CD4-positive, alpha-beta T cell treated with Interferon alpha-2 for 1 hour (primary cell): ENCODE data around the gene NXPH4.

Experiments used
- DNase-seq, 2 donors: peaks; one replicate each; pipeline ENCODE4 v3.0.0-alpha.2; 2020 to 2022

Gene NXPH4

DNA sequence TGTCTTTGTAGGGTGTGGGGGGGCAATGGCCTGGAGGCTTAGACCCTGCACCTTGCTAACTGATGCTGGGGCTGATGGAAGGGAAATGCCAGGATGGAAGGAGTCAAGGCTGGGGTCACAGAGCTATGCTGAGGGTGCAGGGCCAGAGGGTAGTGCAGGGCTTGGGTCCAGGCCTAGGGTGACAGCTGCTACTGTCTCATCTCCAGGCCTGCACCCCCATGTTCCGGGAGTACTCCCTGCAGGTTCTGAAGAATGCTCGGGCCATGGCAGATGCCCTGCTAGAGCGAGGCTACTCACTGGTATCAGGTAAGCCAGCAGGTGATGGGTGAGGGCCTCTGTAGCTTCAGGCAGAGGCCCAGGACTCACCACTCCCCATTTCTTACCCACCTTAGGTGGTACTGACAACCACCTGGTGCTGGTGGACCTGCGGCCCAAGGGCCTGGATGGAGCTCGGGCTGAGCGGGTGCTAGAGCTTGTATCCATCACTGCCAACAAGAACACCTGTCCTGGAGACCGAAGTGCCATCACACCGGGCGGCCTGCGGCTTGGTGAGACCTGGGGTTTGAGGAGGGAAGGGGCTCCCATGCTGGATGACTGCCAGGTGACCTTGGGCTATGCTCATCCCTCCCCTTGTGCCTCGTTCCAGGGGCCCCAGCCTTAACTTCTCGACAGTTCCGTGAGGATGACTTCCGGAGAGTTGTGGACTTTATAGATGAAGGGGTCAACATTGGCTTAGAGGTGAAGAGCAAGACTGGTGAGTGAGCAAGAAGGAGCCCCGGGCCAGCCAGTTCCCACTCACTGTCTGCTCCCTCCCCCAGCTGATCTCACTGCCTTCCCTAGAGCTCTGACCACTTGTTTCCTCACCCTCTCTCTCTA is 17.0 kb downstream of the NXPH4 start:
- DNase-seq: no peak

DNA sequence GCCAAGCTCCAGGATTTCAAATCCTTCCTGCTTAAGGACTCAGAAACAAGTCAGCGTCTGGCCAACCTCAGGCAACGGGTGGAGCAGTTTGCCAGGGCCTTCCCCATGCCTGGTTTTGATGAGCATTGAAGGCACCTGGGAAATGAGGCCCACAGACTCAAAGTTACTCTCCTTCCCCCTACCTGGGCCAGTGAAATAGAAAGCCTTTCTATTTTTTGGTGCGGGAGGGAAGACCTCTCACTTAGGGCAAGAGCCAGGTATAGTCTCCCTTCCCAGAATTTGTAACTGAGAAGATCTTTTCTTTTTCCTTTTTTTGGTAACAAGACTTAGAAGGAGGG is 17.6 kb downstream of the NXPH4 start:
- no peak for DNase-seq

DNA sequence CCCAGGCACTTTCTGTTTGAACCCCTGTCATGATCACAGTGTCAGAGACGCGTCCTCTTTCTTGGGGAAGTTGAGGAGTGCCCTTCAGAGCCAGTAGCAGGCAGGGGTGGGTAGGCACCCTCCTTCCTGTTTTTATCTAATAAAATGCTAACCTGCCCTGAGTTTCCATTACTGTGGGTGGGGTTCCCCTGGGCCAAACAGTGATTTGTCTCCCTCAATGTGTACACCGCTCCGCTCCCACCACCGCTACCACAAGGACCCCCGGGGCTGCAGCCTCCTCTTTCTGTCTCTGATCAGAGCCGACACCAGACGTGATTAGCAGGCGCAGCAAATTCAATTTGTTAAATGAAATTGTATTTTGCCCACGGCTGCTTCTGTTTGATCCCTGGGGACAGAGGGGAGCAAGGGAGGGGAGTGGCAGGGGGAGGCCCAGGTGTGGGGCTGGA is 18.0 kb downstream of the NXPH4 start:
- DNase-seq: no peak

GRCh38 chr12:57235017-57235727 is 18.6 kb downstream of the NXPH4 start:
- DNase-seq: no peak

DNA sequence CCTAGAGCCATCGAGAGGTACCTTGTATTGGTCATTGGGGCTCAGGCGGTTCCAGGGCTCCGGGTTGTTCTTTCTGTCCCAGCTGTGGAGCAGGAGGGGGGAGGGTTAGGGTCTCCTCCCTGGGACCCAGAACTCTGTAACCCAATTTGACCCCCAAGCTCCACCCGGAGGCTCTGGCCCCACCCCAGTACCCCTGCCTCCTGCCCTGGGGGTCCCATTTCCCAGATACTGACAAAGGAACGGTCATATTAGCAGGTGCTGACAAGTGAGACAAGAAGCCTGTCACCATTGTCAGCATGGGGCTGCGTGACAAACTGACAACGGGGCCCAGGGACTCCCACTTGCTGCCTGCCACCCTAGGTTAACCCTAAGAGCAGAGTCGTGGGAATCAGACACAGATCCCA is 19.1 kb downstream of the NXPH4 start:
- no peak for DNase-seq

- DNase-seq: peak in 1 of 2 donors; percentile 34
Observed at GRCh38 chr12:57236201-57236924, 19.8 kb downstream of the NXPH4 start.

- DNase-seq: no peak
Observed at GRCh38 chr12:57236925-57237595, 20.5 kb downstream of the NXPH4 start.

DNA sequence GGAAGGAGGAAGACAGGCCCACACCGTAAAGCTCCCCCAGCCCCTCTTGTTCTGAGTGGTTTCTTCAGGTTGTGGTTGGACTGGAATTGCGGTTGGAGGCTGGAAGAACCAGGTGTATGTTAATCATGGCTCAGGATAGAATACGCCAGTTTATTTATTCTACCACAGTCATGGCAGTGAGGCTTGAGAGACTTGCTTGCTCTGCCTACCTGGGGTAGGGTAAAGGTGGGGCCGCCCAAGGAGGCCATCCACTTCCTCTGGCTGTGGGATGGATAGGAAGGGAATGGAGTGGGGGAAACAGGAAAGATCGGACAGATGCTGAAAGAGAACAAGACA is 21.0 kb downstream of the NXPH4 start:
- no peak for DNase-seq

DNA sequence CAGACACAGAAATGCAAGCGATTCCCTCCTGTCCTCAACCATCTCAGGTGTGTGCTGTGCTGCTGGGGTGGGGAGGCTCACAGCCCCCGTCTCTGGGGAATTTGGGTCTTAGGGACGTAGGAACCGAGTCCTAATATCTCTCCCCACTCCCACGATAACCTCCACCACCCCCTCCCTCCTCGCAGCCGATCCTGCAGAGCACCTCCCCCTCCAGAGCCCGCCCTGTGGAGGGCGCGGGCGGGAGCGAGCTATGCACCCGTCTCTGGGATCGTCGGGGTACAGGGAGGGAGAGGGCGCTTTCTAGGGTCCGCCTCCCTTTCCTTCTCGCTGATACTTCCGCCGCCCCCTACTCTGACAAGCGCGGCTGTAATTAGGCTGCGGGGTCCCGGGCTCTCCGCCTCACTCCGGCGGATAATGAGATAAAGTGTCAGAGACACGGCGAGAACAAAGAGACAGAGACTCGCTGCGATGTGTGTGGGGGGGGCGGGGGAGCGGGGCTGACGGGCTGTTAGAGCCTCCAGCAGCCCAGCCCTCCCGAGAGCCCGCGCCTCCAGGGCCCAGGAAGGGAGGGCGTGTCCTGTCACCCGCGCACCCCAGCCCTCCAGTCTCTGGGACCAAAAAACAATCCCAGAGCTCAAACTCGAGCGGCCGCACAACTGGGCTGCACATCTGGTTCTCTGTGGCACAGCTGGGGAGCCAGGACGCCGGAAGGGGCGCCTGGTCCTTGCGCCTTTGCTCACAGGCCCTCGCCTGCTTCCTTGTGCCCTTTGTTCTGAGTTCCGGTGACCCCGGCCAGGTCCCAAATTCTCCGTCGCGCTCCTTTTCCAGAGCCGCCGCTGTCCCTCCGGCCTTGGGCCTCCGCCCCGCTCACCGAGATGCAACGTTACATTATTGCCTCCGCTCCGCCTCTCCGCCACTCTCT is 21.6 kb downstream of the NXPH4 start:
- peak in 1 of 2 donors; percentile 40 for DNase-seq

DNA sequence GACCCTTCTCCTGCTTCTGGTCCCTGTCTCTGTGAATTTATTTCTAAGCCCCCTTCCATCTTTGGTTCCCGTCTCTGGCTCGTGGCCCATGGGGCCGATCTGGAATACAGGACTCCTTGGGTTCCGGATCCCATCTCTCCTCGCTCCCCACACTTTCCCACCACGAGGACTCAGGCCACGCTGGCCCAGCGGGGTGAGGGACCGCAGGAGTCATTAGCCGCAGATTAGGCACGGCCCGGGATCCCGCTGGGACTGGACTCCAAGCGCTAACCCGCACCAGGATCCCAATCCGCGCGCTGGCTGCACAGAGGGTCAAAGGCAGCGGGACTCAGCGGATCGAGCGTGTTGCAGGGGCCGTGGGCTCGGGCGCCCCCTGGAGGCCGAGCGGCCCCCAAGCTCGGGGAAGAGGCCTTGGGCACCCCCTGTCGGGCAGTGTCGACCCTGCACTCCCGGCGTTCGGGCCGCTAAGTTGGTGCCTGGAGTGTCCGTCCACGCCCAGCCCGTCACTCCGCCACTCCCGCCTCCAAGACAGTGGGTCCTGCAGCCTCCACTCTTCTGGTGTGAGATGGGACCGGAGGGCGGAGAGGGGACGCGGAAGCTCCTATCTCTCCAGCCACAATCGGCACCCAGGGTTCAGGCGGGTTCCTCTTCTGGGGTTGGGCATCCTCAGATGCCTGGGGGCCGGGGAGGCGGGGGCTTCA is 22.4 kb downstream of the NXPH4 start:
- peak; percentile 83 to 89 for DNase-seq

GRCh38 chr12:57239587-57240065 is 23.0 kb downstream of the NXPH4 start:
- DNase-seq: no peak

DNA sequence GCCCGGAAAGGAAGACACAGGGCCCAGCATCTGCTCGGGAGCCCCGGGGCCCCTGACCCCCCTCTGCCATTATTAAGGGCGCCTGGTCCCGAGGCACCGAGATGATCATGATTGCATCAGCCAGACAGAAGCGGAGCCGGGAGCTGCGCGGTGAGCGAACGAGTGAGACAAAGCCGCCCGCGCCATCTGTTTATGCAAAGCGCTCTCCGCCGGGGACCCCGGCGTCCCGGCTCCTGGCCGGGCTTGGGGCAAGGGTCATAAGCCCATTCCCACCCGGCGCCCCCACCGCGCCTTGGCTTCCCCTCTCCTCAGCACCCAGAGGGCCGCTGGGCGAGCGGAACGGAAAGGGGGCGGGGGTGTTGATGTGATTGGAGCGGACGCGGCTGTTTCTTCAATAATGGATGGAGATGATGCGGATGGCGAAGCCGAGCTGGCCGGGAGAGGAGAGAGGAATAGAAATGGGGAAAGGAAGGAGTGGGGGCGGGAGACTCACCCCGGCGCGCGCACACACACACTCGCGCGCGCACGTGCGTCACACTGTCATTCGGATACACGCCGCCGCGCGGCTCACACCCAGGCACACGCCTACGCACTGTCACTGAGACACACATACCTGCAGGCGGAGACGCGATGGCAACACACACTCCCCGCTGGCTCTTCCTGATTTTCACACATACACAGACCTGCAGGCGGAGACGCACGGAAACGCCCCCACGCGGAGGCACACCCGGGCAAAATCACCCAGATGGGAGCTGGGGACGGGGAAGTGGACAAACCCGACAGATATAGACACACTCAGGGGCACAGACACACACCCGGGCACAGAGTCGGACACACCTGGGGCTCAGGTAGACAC is 23.7 kb downstream of the NXPH4 start:
- DNase-seq: peak; percentile 76 to 78

DNA sequence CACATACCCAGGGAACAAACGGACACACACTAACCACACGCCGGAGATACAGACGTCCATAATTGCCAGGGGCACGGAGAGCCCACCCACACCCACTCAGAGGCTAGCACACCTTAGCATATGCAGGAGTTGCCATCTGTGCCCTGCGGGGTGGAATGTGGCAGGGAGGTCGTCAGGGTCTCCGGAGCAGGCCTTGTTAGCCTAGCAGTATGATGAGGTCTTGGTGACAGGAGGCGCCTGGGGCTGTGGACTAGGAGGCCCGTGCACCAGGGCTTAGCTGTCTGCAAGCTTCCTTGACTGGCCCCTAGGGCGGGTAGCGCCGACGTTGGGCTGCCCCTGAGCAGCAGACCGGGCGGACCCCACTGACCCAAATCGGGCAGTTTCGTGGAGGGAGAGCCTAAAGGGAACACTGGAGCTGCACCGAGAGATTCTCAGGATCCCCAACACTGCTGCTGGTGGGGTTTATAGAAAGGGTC is 24.4 kb downstream of the NXPH4 start:
- no peak for DNase-seq

- DNase-seq: no peak
Observed at GRCh38 chr12:57241402-57242310, 25.1 kb downstream of the NXPH4 start.

- no peak for DNase-seq
Observed at GRCh38 chr12:57242329-57242690, 25.7 kb downstream of the NXPH4 start.

DNA sequence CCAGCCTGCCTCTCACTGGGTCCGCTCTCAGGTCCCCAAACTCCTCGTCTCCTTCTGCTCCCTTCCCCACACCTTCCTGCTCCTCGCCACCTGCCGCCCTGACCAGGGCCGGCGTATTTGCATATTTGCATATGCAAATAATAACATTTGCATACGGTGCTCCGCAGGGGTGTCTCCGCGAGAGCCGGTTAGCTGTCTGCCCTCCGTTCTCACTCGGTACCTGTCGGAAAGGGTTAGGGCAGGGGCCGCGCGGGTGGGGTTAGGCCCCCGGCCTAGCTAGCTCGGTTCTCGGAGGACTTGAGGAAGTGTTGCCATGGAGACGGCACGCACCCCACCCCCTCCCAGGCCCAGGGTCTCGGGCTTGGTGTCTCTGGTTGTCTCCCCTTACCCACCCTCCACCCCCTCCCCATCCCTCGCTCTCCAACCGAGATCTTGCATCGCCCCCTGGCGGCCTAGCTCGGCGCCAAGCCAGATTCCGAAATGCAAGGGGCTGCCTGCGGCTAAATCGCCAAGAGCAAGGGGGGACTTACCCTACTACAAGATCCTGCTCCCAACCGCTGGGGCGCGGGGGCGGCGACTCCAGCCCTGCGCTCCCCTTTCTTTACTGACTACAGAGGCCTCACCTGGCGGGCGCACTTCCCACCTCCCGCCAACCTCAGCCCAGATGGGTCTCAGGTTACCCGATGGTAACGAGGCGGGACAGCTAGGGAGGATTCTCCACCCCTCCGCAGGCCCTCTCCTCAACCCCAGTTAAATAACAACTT is 26.3 kb downstream of the NXPH4 start:
- DNase-seq: peak; percentile 52 to 69

DNA sequence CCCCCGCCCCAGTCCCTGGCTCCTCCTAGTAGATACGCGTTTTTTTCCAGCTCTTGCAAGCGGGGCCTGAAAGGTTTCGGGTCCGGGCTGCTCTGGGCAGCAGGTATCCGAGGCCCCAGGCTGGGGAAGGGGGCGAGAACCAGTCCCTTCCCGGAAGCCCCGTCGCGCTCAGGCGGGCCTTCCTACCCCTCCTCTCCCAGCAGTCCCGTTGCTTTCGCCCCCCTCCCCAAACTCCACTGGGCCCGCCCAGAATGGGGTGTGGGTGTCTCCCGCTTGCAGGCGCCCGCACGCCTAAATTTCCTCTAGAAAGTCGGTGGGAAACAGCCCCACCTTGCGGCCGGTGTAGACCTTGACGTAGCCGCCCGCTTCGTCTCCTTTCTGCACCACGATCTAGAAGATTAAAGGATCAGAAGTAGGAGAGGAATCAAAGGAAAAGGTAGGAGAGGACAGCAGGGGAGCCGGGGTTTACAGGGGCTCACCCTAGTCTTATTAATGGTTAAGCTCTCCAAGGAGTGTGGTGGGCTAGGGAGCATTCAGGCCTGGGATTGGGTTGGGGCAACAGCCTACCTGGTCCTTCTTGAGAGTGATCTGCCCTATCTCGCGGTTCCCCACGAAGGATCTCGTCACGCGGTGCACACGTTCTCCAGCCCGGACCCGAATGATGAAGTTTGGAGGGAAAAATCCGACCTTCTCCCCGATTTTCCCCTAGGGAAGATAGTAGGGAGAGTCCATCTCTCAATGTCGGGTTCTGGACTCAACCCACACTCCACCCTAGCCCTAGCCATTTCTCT is 27.1 kb downstream of the NXPH4 start:
- DNase-seq: peak; percentile 75 to 83
